Ammon's horn (tissue), 1 donor: ENCODE data around the gene SLC35E3.

Experiments used
- DNase-seq: peaks from one replicate; pipeline ENCODE4 v3.0.0-alpha.2; 2016; ENCODE audit warnings: low spot score

Gene SLC35E3

GRCh38 chr12:68771223-68771925 lies 25.4 kb downstream of the SLC35E3 start:
- DNase-seq, result no peak

DNA sequence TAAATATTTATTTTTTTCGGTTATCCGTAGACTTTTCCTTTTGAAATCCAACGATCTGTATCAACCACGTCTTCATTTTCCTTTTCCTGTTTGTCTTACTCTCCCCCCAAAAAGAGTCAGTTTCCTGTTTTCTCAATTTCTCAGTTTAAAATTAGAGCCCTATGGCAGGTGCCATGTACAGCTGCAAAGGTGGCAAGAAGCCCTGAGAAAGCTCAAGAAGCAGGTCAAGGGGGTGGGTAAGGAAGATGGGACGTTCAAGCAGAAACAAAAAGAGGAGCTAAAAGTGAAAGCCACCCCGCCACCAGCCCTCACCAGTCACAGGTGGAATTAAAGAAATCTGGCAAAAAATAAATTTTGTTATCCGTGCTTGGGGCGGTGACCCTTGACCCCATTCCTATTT lies 26.7 kb downstream of the SLC35E3 start:
- no peak for DNase-seq

DNA sequence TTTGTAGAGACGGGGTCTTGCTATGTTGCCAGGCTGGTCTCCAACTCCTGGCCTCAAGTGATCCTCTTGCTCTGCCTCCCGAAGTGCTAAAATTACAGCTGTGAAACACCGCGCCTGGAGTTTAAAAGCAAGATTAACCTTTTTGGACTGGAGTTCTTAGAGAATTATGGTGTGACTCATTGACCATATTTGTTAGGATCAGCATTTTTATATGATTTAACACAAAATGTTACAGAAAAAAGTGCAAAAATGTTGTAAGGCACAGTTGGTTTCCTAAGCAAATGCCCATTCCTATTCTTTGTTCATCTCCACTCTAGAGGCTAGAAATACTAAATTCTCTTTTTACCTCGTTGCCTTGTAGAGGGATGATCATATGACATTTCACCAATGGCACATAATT lies 27.6 kb downstream of the SLC35E3 start:
- no peak for DNase-seq

DNA sequence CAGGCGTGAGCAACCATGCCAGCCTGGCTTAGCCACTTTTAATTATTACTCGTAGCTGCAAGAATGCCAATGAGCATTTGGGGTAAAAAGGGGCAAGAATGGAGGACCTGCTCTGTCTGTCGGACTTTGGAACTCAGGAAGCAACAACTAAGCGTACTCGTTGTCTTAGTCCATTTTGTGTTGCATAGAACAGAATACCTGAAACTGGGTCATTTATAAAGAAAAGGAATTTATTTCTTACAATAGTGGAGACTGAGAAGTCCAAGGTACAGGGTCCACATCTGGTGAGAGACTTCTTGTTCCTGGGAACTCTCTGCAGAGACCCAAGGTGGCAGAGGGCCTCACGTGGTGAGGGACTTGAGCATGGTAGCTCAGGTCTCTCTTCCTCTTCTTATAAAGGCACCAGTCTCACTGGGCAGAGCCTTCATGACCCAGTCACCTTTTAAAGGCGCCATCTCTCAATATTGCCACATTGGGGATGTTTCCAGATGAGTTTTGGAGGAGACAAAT lies 29.2 kb downstream of the SLC35E3 start:
- no peak for DNase-seq

- no peak for DNase-seq
Observed at GRCh38 chr12:68776976-68777610, 31.1 kb downstream of the SLC35E3 start.

- no peak for DNase-seq
Observed at GRCh38 chr12:68779280-68779679, 33.3 kb downstream of the SLC35E3 start.

DNA sequence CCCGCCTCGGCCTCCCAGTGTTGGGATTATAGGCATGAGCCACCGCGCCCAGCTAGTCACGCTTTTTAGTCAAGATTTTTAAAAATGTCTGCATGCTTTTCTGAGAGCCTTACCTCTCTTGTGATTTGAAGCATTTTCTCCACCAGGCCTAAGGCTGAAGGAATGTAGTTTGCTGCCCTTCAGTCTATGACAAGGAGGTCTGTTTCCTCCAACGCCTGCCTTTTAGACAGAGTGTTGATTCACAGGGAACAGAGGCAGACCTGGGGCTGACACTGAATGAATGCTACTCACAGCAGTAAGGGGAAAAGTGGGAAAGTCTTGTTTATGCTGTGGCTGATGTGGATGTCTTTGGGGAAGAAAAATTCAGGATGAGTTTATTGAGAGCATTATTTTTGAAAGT lies 34.8 kb downstream of the SLC35E3 start:
- DNase-seq, result no peak

DNA sequence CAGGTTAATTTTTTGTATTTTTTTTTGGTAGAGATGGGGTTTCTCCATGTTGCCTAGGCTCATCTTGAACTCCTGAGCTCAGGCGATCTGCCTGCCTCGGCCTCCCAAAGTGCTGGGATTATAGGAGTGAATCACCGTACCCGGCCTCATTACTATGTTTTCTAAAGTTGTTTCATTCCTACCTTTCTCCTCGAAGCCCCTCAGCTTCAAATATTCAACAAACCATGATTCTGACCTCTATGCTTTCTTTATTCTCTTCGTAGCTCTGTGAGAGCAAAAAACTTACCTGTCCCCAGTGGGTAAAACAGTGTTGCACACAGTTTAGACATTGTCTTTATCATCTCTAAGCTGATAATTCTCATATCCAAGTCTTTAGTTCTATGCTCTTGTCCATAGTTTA lies 35.8 kb downstream of the SLC35E3 start:
- no peak for DNase-seq

DNA sequence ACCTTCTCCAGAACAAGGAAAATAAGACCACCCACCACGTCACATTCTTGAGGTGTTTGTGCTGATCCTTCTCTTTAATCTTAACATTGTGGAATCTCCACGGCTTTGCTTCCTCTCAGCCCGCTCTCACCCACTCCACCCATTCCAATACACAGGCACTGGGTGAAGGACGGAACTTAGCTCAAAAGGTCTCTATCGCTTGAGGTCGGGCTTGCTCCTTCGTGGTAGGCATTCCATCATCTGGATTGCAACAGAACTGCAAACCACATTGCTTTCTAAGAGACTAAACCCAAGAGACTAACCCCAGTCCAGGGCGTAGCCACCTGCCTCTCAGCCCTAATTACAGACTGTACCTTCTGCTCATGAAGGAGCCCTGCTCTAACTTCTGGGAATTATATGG lies 38.0 kb downstream of the SLC35E3 start:
- peak; percentile 34 for DNase-seq

GRCh38 chr12:68785358-68785757 lies 39.4 kb downstream of the SLC35E3 start:
- DNase-seq, result no peak

DNA sequence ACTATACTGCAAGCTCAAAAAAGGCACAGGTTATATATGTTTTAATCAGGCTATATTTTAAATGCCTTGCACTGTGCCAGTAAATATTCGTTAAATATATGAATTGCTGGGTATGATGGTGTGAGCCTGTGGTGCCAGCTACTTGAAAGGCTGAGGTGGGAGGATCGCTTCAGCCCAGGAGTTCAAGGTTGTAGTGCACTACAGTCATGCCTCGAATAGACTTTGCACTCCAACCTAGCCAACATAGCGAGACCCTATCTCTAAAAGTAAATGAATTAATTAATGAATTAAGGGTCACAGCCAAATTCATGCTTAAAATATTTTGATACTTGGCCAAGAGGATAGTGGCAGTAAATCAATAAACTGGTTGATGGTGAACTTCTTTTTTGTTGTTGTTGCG lies 39.8 kb downstream of the SLC35E3 start:
- no peak for DNase-seq

DNA sequence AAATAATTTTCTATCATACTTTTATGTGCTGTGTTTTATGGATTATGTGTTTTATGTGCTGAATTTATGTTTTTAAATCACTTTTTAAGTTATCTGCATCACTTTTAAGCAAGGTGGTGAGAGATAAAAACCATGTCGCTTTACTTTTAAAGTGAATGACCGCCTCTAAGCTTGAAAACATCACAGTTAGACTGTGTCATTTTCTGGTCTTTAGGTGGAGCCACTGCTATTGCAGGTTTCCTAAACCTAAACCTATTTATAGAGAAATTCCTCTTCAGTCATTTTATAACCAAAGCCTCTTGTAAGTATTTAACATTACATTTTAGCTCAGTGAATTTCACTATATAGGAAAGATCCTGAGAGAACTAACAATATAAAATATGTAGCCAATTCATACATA lies 41.0 kb downstream of the SLC35E3 start:
- no peak for DNase-seq

GRCh38 chr12:68788554-68789143 lies 42.7 kb downstream of the SLC35E3 start:
- DNase-seq, result no peak

DNA sequence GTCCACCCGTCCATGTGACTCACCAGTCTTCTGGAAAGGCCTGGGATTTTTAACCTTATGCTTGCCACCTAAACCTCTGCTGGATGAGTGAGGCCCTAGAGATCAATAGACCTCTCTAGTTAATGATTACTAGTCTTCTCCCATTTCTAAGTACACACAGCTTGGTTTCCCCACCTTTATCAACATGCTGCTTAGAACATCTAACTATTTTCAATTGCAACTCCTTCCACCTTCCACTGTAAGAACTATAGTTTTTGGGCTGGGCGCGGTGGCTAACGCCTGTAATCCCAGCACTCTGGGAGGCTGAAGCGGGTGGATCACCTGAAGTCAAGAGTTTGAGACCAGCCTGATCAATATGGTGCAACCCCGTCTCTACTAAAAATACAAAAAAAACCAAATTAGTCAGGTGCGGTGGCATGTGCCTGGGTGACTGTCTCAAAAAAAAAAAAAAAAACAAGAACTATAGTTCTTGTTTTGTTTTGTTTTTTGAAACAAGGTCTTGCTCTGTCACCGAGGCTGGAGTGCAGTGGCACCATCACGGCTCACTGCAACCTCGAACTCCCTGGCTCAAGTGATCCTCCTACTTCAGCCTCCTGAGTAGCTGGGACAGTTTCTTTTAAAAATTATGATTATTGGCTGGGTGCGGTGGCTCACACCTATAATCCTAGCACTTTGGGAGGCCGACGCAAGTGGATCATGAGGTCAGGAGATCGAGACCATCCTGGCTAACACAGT lies 43.3 kb downstream of the SLC35E3 start:
- no peak for DNase-seq

DNA sequence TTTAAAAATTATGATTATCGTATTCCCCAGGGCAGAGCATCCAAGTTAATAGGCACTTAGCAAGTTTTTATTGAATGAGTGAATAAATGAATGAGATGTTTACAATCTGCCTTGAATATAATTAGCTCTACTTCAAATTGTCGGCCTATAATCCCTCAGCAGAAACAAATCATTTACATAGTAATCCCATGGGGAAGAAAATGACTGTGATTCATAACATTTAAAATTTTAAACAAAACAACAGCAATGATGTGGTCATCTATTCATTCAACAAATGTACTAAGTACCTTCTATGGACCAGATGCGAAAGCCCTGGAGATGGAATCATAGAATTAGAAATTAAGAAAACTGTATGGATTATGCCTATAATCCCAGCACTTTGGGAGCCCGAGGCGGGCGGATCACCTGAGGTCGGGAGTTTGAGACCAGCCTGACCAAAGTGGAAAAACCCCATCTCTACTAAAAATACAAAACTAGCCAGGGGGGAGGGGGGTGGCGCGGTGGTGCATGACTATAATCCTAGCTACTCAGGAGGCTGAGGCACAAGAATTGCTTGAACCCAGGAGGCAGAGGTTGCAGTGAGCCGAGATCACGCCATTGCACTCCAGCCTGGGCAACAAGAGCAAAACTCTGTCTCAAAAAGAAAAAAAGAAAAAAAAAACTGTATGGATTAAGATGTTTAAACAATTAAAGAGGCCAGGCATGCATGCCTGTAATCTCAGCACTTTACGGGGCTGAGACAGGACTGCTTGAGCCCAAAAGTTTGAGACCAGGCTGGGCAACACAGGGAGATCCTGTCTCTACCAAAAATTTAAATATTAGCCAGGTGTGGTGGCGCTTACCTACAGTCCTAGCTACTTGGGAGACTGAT lies 44.3 kb downstream of the SLC35E3 start:
- DNase-seq, result no peak

DNA sequence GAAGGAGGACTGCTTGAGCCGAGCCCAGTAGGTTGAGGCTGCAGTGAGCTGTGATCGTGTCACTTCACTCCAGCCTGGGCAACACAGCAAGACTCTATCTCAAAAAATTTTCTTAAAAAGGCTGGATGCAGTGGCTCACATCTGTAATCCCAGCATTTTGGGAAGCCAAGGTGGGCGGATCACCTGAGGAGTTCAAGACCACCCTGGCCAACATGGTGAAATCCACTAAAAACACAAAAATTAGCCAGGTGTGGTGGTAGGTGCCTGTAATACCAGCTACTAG lies 44.9 kb downstream of the SLC35E3 start:
- DNase-seq, result no peak

DNA sequence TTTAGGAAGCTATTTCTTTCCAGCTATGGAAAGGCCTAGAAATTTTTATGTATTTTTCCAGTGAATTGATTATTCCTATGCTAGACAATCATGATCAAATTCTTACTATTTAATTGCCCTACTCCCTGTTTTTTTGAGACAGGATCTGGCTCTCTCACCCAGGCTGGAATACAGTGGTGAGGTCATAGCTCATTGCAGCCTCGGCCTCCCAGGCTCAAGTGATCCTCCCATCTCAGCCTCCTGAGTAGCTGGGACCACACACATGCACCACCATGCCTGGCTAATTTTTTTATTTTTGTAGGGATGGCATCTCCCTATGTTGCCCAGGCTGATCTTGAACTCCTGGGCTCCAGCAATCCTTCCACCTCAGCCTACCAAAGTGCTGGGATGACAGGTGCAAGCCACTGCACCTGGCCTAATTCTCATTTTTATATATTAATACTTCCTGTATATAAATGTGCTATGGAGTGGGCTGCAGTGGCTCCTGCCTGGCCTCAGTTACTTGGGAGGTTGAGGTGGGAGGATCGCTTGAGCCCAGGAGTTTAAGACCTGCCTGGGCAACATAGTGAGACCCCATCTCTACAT lies 46.0 kb downstream of the SLC35E3 start:
- no peak for DNase-seq

DNA sequence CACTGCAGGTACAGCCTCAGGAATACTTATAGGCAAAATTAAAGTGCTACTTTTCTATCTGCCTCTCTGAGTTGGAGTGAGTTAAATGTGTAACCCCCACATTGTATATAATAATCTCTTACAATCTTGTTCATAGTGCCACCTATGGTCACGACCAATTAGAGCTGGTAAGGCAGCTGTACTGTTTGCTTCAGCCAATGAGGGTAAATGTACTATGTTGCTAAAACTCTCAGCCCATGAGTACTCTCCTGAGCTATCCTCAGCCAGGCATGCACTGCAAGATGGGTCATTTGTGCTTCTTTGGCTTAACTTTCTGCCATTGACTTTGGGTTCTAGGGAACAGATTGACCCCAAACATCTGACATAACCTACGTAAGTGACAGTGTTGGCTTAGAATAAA lies 47.0 kb downstream of the SLC35E3 start:
- DNase-seq, result no peak

- no peak for DNase-seq
Observed at GRCh38 chr12:68793436-68793835, 47.5 kb downstream of the SLC35E3 start.

- no peak for DNase-seq
Observed at GRCh38 chr12:68793975-68794652, 48.1 kb downstream of the SLC35E3 start.

DNA sequence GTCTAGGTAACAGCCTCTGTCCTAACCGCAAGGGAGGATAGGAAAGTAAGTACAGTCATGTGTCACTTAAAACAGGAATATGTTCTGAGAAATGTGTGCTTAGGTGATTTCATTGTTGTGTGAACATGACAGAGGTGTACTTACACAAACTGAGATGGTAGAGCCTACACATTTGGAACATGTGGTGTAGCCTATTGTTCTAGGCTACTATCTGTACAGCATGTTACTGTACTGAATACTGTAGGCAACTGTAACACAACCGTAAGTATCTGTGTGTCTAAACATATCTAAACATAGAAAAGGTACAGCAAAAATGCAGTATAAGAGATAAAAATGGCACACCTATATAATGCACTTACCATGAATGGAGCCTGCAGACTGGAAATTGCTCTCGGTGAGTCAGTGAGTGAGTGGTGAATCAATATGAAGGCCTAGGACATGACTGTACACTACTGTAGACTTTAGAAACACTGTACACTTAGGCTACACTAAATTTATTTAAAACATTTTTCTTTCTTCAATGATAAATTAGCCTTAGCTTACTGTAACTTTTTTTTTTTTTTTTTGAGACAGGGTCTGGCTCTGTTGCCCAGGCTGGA lies 48.8 kb downstream of the SLC35E3 start:
- DNase-seq, result no peak
